GM21619 (cell line): Measurements from ENCODE around the gene NECAB3.
"Not testable (repeated sequence)": the region's sequence is repeated elsewhere in the genome, so short reads cannot be mapped to it uniquely, and the experiment has no call there.

Source experiments
- ATAC-seq: cut with Tn5 transposase; IDR thresholded peaks from one replicate; pipeline ENCODE4 v1.9.1; 2021; ENCODE audit not compliant: unreplicated experiment

Gene NECAB3

GRCh38 chr20:33650753-33651561 is 23.3 kb downstream of the NECAB3 start:
- ATAC-seq: no peak

- no peak for ATAC-seq
Observed at GRCh38 chr20:33650111-33650752, 24.0 kb downstream of the NECAB3 start.

- no peak for ATAC-seq
Observed at GRCh38 chr20:33649201-33649681, 25.0 kb downstream of the NECAB3 start.

- ATAC-seq: no peak
Observed at GRCh38 chr20:33648396-33649004, 25.7 kb downstream of the NECAB3 start.

GRCh38 chr20:33647603-33648395 is 26.4 kb downstream of the NECAB3 start:
- ATAC-seq: peak; percentile 52

GRCh38 chr20:33646959-33647602 is 27.1 kb downstream of the NECAB3 start:
- ATAC-seq: not testable (repeated sequence)

GRCh38 chr20:33646191-33646590 is 28.0 kb downstream of the NECAB3 start:
- no peak for ATAC-seq

GRCh38 chr20:33645396-33645795 is 28.8 kb downstream of the NECAB3 start:
- no peak for ATAC-seq

GRCh38 chr20:33645072-33645358 is 29.2 kb downstream of the NECAB3 start:
- no peak for ATAC-seq

- no peak for ATAC-seq
Observed at GRCh38 chr20:33644313-33645071, 29.7 kb downstream of the NECAB3 start.

GRCh38 chr20:33640287-33640686 is 33.9 kb downstream of the NECAB3 start:
- ATAC-seq: no peak

- no peak for ATAC-seq
Observed at GRCh38 chr20:33636776-33637175, 37.5 kb downstream of the NECAB3 start.

GRCh38 chr20:33635341-33635740 is 38.9 kb downstream of the NECAB3 start:
- ATAC-seq: no peak

GRCh38 chr20:33631910-33632309 is 42.3 kb downstream of the NECAB3 start:
- ATAC-seq: not testable (repeated sequence)

- no peak for ATAC-seq
Observed at GRCh38 chr20:33630507-33630906, 43.7 kb downstream of the NECAB3 start.

- ATAC-seq: no peak
Observed at GRCh38 chr20:33629979-33630378, 44.2 kb downstream of the NECAB3 start.

- ATAC-seq: no peak
Observed at GRCh38 chr20:33629533-33629932, 44.7 kb downstream of the NECAB3 start.

- no peak for ATAC-seq
Observed at GRCh38 chr20:33627577-33628216, 46.5 kb downstream of the NECAB3 start.

GRCh38 chr20:33626190-33626589 is 48.0 kb downstream of the NECAB3 start:
- ATAC-seq: no peak

GRCh38 chr20:33624399-33624798 is 49.8 kb downstream of the NECAB3 start:
- ATAC-seq: no peak
